ENCODE measurements around the gene MAST2.

The MAST2 gene

GRCh38 chr1:45772971-45773370, 30.4 kb upstream of the MAST2 start:
- no peak overlapping the region for H3K4me2 ChIP-seq (ENCODE audit: low read length)
- H3K4me3 ChIP-seq (ENCODE audit: low read depth, low read length, poor library complexity, severe bottlenecking) = no peak overlapping the region
- H3K27me3 ChIP-seq (ENCODE audit: insufficient read depth, low read length) = no peaks in the 10 kb centered on the region
- no peaks in the 10 kb centered on the region for H3K36me3 ChIP-seq (ENCODE audit: insufficient read depth, low read length)
- no peaks in the 10 kb centered on the region for H3K79me2 ChIP-seq (ENCODE audit: insufficient read depth, low read length)
- H4K20me1 ChIP-seq (ENCODE audit: insufficient read depth, low read length) = no peaks in the 10 kb centered on the region
- TF ChIP-seq, protein P1, sequence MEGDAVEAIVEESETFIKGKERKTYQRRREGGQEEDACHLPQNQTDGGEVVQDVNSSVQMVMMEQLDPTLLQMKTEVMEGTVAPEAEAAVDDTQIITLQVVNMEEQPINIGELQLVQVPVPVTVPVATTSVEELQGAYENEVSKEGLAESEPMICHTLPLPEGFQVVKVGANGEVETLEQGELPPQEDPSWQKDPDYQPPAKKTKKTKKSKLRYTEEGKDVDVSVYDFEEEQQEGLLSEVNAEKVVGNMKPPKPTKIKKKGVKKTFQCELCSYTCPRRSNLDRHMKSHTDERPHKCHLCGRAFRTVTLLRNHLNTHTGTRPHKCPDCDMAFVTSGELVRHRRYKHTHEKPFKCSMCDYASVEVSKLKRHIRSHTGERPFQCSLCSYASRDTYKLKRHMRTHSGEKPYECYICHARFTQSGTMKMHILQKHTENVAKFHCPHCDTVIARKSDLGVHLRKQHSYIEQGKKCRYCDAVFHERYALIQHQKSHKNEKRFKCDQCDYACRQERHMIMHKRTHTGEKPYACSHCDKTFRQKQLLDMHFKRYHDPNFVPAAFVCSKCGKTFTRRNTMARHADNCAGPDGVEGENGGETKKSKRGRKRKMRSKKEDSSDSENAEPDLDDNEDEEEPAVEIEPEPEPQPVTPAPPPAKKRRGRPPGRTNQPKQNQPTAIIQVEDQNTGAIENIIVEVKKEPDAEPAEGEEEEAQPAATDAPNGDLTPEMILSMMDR (IDR thresholded peaks at IDR 0.05; ENCODE audit: low read length) = no peak
- TF ChIP-seq EZH2 (IDR thresholded peaks at IDR 0.05; ENCODE audit: borderline replicate concordance, low read length) = no peak
- no peak overlapping the region for H3K9ac ChIP-seq (ENCODE audit: low read length)
- H3F3A ChIP-seq (ENCODE audit: insufficient read depth, low read length) = no peaks in the 10 kb centered on the region
- no peak overlapping the region for H2AFZ ChIP-seq (ENCODE audit: low read length)
- H3K9me3 ChIP-seq (ENCODE audit: low read length) = no peaks in the 10 kb centered on the region
- H3K4me1 ChIP-seq (ENCODE audit: insufficient read depth, low read length, severe bottlenecking) = no peaks in the 10 kb centered on the region
- no peaks in the 10 kb centered on the region for H3K9me2 ChIP-seq (ENCODE audit: low read depth, low read length)
- H3K27ac ChIP-seq (ENCODE audit: low read depth, low read length, poor library complexity, severe bottlenecking) = no peak overlapping the region

GRCh38 chr1:45775794-45776193, 27.6 kb upstream of the MAST2 start:
- no peaks in the 10 kb centered on the region for H3K9me2 ChIP-seq (ENCODE audit: low read depth, low read length)
- TF ChIP-seq EZH2 (IDR thresholded peaks at IDR 0.05; ENCODE audit: borderline replicate concordance, low read length) = no peak
- TF ChIP-seq, protein P1 (IDR thresholded peaks at IDR 0.05; ENCODE audit: low read length) = no peak
- no peak overlapping the region for H2AFZ ChIP-seq (ENCODE audit: low read length)
- H3K9me3 ChIP-seq (ENCODE audit: low read length) = no peaks in the 10 kb centered on the region
- H3F3A ChIP-seq (ENCODE audit: insufficient read depth, low read length) = no peaks in the 10 kb centered on the region
- H4K20me1 ChIP-seq (ENCODE audit: insufficient read depth, low read length) = no peaks in the 10 kb centered on the region
- no peak overlapping the region for H3K9ac ChIP-seq (ENCODE audit: low read length)
- no peaks in the 10 kb centered on the region for H3K79me2 ChIP-seq (ENCODE audit: insufficient read depth, low read length)
- H3K27ac ChIP-seq (ENCODE audit: low read depth, low read length, poor library complexity, severe bottlenecking) = no peak overlapping the region
- H3K27me3 ChIP-seq (ENCODE audit: insufficient read depth, low read length) = no peaks in the 10 kb centered on the region
- H3K4me1 ChIP-seq (ENCODE audit: insufficient read depth, low read length, severe bottlenecking) = no peaks in the 10 kb centered on the region
- no peak overlapping the region for H3K4me2 ChIP-seq (ENCODE audit: low read length)
- H3K36me3 ChIP-seq (ENCODE audit: insufficient read depth, low read length) = no peaks in the 10 kb centered on the region
- H3K4me3 ChIP-seq (ENCODE audit: low read depth, low read length, poor library complexity, severe bottlenecking) = no peak overlapping the region

DNA sequence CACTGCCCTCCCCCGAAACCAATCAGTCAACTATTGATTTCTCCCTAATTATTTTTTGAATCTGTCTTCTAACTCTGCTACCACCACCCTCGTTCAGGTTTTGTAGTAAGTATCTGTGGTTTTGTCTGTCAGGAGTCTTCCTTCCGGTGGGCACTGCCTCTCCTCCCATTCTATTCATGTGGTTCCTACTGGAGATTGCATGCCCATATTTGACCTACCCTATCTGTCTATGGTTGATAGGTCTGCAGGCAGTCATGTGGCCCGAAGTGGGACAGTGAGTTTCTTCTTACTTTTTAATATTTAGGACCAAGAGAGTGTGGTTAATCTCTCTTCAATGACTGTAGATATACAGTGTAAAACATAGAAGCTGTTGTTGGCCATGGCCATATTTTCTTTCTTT, 17.8 kb upstream of the MAST2 start:
- H3K4me2 ChIP-seq (ENCODE audit: low read length) = no peak overlapping the region
- no peaks in the 10 kb centered on the region for H3K36me3 ChIP-seq (ENCODE audit: insufficient read depth, low read length)
- H3K9me3 ChIP-seq (ENCODE audit: low read length) = no peaks in the 10 kb centered on the region
- H3K4me3 ChIP-seq (ENCODE audit: low read depth, low read length, poor library complexity, severe bottlenecking) = no peak overlapping the region
- H3K4me1 ChIP-seq (ENCODE audit: insufficient read depth, low read length, severe bottlenecking) = peaks cover 11% of the 10 kb centered on the region
- H3K27ac ChIP-seq (ENCODE audit: low read depth, low read length, poor library complexity, severe bottlenecking) = no peak overlapping the region
- no peak for TF ChIP-seq EZH2 (IDR thresholded peaks at IDR 0.05; ENCODE audit: borderline replicate concordance, low read length)
- TF ChIP-seq, protein P1 (IDR thresholded peaks at IDR 0.05; ENCODE audit: low read length) = no peak
- no peaks in the 10 kb centered on the region for H3K79me2 ChIP-seq (ENCODE audit: insufficient read depth, low read length)
- no peaks in the 10 kb centered on the region for H3F3A ChIP-seq (ENCODE audit: insufficient read depth, low read length)
- H3K9me2 ChIP-seq (ENCODE audit: low read depth, low read length) = no peaks in the 10 kb centered on the region
- no peak overlapping the region for H2AFZ ChIP-seq (ENCODE audit: low read length)
- no peak overlapping the region for H3K9ac ChIP-seq (ENCODE audit: low read length)
- no peaks in the 10 kb centered on the region; the same call in 1 of the 2 replicates for H3K27me3 ChIP-seq (ENCODE audit: insufficient read depth, low read length)
- H4K20me1 ChIP-seq (ENCODE audit: insufficient read depth, low read length) = no peaks in the 10 kb centered on the region

All from OCI-LY1 (cell line).